Measurements from ENCODE around the gene RSPH1.

RSPH1 gene

GRCh38 chr21:42532466-42533181 lies 36.6 kb upstream of the RSPH1 start:
- DNase-seq = peak in 50 of 56 donors; percentile 24 to 95 (median 66)

GRCh38 chr21:42531771-42532170 lies 35.7 kb upstream of the RSPH1 start:
- DNase-seq = no peak

- DNase-seq = peak in 10 of 56 donors; percentile 16 to 68 (median 25)
These were observed 34.1 kb upstream of the RSPH1 start for GRCh38 chr21:42530167-42530518.

- no peak for DNase-seq
These were observed 31.6 kb upstream of the RSPH1 start for GRCh38 chr21:42527489-42528158.

GRCh38 chr21:42527127-42527488 lies 31.1 kb upstream of the RSPH1 start:
- no peak for DNase-seq

GRCh38 chr21:42526379-42526727 lies 30.3 kb upstream of the RSPH1 start:
- no peak for DNase-seq

GRCh38 chr21:42525676-42526378 lies 29.8 kb upstream of the RSPH1 start:
- no peak for DNase-seq

GRCh38 chr21:42525029-42525581 lies 29.1 kb upstream of the RSPH1 start:
- no peak for DNase-seq

- peak in 5 of 56 donors; percentile 21 to 54 (median 27) for DNase-seq
These were observed 28.5 kb upstream of the RSPH1 start for GRCh38 chr21:42524341-42525028.

GRCh38 chr21:42523941-42524340 lies 27.9 kb upstream of the RSPH1 start:
- no peak for DNase-seq

- no peak for DNase-seq
These were observed 27.2 kb upstream of the RSPH1 start for GRCh38 chr21:42523211-42523610.

- no peak for DNase-seq
These were observed 26.7 kb upstream of the RSPH1 start for GRCh38 chr21:42522771-42523170.

- no peak for DNase-seq
These were observed 26.2 kb upstream of the RSPH1 start for GRCh38 chr21:42522271-42522670.

GRCh38 chr21:42521805-42522204 lies 25.8 kb upstream of the RSPH1 start:
- DNase-seq = no peak

- DNase-seq = no peak
These were observed 25.4 kb upstream of the RSPH1 start for GRCh38 chr21:42521384-42521783.

- no peak for DNase-seq
These were observed 24.7 kb upstream of the RSPH1 start for GRCh38 chr21:42520628-42521253.

GRCh38 chr21:42518626-42519025 lies 22.6 kb upstream of the RSPH1 start:
- DNase-seq = no peak

- no peak for DNase-seq
These were observed 22.2 kb upstream of the RSPH1 start for GRCh38 chr21:42518215-42518614.

GRCh38 chr21:42515708-42516502 lies 19.9 kb upstream of the RSPH1 start:
- peak in 2 of 56 donors; percentile 17 to 37 for DNase-seq

- no peak for DNase-seq
These were observed 18.8 kb upstream of the RSPH1 start for GRCh38 chr21:42514883-42515228.

Measured in nucleus accumbens (tissue), 56 donors.